Osteoblast (primary cell): Measurements from ENCODE around the gene KCNQ5. TPM values are rescaled to one million over a fixed set of nuclear protein-coding genes. Genes with fewer than 3 reads are reported as not detected.

ENCODE experiments used
- DNase-seq: peaks from one replicate; pipeline ENCODE4 v3.0.0; 2011; ENCODE audit warnings: low spot score, mixed read lengths; ENCODE audit not compliant: insufficient read length; ENCODE audit errors: missing footprints
- H2AFZ ChIP-seq: 2 replicates; pipeline ENCODE4 v1.6.0; 2011; ENCODE audit warnings: mild to moderate bottlenecking, low read length
- H3K27ac ChIP-seq: 2 replicates; pipeline ENCODE4 v1.5.1; 2011; ENCODE audit warnings: mild to moderate bottlenecking, low read depth, low read length, moderate library complexity
- H3K27me3 ChIP-seq: 2 replicates; pipeline ENCODE4 v1.6.0; 2012; ENCODE audit warnings: mild to moderate bottlenecking, control low read depth, inconsistent platforms, low read length, moderate library complexity; ENCODE audit not compliant: insufficient read depth
- H3K36me3 ChIP-seq: 2 replicates; pipeline ENCODE4 v1.5.1; 2011; ENCODE audit warnings: mild to moderate bottlenecking, low read length, control low read depth, moderate library complexity; ENCODE audit not compliant: insufficient read depth
- H3K4me1 ChIP-seq: 2 replicates; pipeline ENCODE4 v1.5.1; 2011; ENCODE audit warnings: mild to moderate bottlenecking, low read length, control low read depth, moderate library complexity; ENCODE audit not compliant: insufficient read depth
- H3K4me2 ChIP-seq: 2 replicates; pipeline ENCODE4 v1.6.0; 2011; ENCODE audit warnings: mild to moderate bottlenecking, low read length; ENCODE audit not compliant: insufficient read depth
- H3K4me3 ChIP-seq: fragments of 200-600 bp; sonication (generic); 3 replicates; pipeline ENCODE4 v1.5.1; 2012; ENCODE audit warnings: mild to moderate bottlenecking, low read length, inconsistent platforms; ENCODE audit not compliant: insufficient read depth
- H3K79me2 ChIP-seq: 2 replicates; pipeline ENCODE4 v1.6.0; 2012; ENCODE audit warnings: mild to moderate bottlenecking, low read length, control low read depth, inconsistent platforms; ENCODE audit not compliant: insufficient read depth
- H3K9me3 ChIP-seq: 2 replicates; pipeline ENCODE4 v1.5.1; 2011; ENCODE audit warnings: low read depth, low read length, control low read depth
- H4K20me1 ChIP-seq: 2 replicates; pipeline ENCODE4 v1.6.0; 2012; ENCODE audit warnings: mild to moderate bottlenecking, low read length, control low read depth; ENCODE audit not compliant: insufficient read depth
- CTCF ChIP-seq: IDR thresholded peaks from 2 replicates; pipeline ENCODE4 v1.5.1; 2011; ENCODE audit warnings: mild to moderate bottlenecking, low read depth, low read length, moderate library complexity; ENCODE audit errors: extremely low read depth
- total RNA-seq: library from RNA; depleted of rRNA; stranded (reverse); fragments of >200 nt; gene quantifications from 2 replicates; pipeline ENCODE4 v1.2.3, GENCODE V29; 2012

Gene KCNQ5
- total RNA-seq, 1 donor: 4.0 TPM

GRCh38 chr6:72972579-72972978 lies 350.7 kb downstream of the KCNQ5 start:
- H3K27me3 ChIP-seq: no peaks in the 10 kb centered on the region
- no peaks in the 10 kb centered on the region for H3K4me1 ChIP-seq
- no peaks in the 10 kb centered on the region for H3K36me3 ChIP-seq
- no peaks in the 10 kb centered on the region for H4K20me1 ChIP-seq
- no peak for DNase-seq
- H3K4me2 ChIP-seq: no peak overlapping the region
- H3K79me2 ChIP-seq: no peaks in the 10 kb centered on the region
- no peak overlapping the region for H2AFZ ChIP-seq
- no peak overlapping the region for H3K27ac ChIP-seq
- TF ChIP-seq CTCF: no peak
- no peaks in the 10 kb centered on the region for H3K9me3 ChIP-seq
- H3K4me3 ChIP-seq: no peak overlapping the region

- TF ChIP-seq CTCF: no peak
- no peak overlapping the region for H3K4me3 ChIP-seq
- DNase-seq: no peak
Measured at GRCh38 chr6:72974276-72974675, 352.4 kb downstream of the KCNQ5 start.

GRCh38 chr6:72975352-72975752 lies 353.5 kb downstream of the KCNQ5 start:
- Histone ChIP-seq H4K20me1 (no peaks in the 10 kb centered on the region), H3K4me2 (no peak overlapping the region), H3K4me3 (no peak overlapping the region), H3K27me3 (no peaks in the 10 kb centered on the region), H3K36me3 (no peaks in the 10 kb centered on the region), H3K4me1 (no peaks in the 10 kb centered on the region), H3K27ac (no peak overlapping the region), H3K9me3 (no peaks in the 10 kb centered on the region), H3K79me2 (no peaks in the 10 kb centered on the region), H2AFZ (no peak overlapping the region)
- TF ChIP-seq CTCF: no peak
- DNase-seq: no peak

More at GRCh38 chr6:72974276-72974675, 352.4 kb downstream of the KCNQ5 start:
- Histone ChIP-seq H4K20me1 (no peaks in the 10 kb centered on the region), H3K79me2 (no peaks in the 10 kb centered on the region), H3K9me3 (no peaks in the 10 kb centered on the region), H3K27ac (no peak overlapping the region), H3K27me3 (no peaks in the 10 kb centered on the region), H3K4me2 (no peak overlapping the region), H2AFZ (no peak overlapping the region), H3K36me3 (no peaks in the 10 kb centered on the region), H3K4me1 (no peaks in the 10 kb centered on the region)

- Histone ChIP-seq H3K4me3 (no peak overlapping the region), H4K20me1 (no peaks in the 10 kb centered on the region), H3K36me3 (no peaks in the 10 kb centered on the region), H3K79me2 (no peaks in the 10 kb centered on the region), H3K27ac (no peak overlapping the region), H3K9me3 (no peaks in the 10 kb centered on the region), H3K4me2 (no peak overlapping the region), H3K27me3 (no peaks in the 10 kb centered on the region), H3K4me1 (no peaks in the 10 kb centered on the region), H2AFZ (no peak overlapping the region)
- no peak for DNase-seq
- no peak for TF ChIP-seq CTCF
Measured at GRCh38 chr6:72976484-72976883, 354.6 kb downstream of the KCNQ5 start.
